Upper lobe of left lung (tissue), 4 donors: ENCODE measurements around the gene TREML2.

Experiments
- POLR2A ChIP-seq, 4 donors: fragments of 450-650 bp; IDR thresholded peaks; one replicate each; pipeline ENCODE4 v1.5.1; 2016 to 2017; ENCODE audit warnings: antibody characterized with exemption in 4 of 4, mild to moderate bottlenecking in 2 of 4
- TF ChIP-seq, protein P1 (sequence below), 6 experiments: fragments of 450-650 bp in 4 of 6; fragments of 200-600 bp in 2 of 6; sonication (generic) in 2 of 6; IDR thresholded peaks; one replicate each; pipeline ENCODE4 v1.5.1; 2016 to 2019; ENCODE audit warnings: antibody characterized with exemption in 6 of 6

DNA sequence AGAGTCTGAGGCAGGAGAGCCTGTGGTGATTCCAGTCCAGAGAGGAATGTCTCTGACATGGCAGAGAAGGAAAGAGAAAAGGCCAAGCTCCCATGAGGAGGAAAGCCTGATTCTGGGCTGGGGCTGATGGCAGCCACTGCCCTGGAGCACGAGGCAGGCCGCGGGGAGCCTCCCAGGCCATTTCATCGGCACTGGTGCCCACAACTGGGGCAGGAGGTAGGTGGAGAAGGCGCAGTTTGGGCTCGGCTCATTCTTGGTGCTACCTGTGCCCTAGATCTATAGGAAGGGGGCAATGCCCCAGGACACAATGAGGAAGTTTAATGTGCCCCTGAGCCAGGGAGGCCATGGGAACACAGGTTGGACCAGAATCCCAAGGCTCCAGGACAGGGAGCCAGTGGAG lies 44.2 kb downstream of the TREML2 start:
- TF ChIP-seq, protein P1, sequence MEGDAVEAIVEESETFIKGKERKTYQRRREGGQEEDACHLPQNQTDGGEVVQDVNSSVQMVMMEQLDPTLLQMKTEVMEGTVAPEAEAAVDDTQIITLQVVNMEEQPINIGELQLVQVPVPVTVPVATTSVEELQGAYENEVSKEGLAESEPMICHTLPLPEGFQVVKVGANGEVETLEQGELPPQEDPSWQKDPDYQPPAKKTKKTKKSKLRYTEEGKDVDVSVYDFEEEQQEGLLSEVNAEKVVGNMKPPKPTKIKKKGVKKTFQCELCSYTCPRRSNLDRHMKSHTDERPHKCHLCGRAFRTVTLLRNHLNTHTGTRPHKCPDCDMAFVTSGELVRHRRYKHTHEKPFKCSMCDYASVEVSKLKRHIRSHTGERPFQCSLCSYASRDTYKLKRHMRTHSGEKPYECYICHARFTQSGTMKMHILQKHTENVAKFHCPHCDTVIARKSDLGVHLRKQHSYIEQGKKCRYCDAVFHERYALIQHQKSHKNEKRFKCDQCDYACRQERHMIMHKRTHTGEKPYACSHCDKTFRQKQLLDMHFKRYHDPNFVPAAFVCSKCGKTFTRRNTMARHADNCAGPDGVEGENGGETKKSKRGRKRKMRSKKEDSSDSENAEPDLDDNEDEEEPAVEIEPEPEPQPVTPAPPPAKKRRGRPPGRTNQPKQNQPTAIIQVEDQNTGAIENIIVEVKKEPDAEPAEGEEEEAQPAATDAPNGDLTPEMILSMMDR (IDR thresholded peaks at IDR 0.05) = no peak
- TF ChIP-seq POLR2A (IDR thresholded peaks at IDR 0.05) = no peak
